ENCODE results near the gene TNFRSF18. TPM values are rescaled to one million over a fixed set of nuclear protein-coding genes. Genes with fewer than 3 reads are reported as not detected.

The TNFRSF18 gene
- total RNA-seq, 1 donor from 2014 or later = 1.2 TPM

GRCh38 chr1:1210726-1211540 lies 4.5 kb upstream of the TNFRSF18 start:
- TF ChIP-seq, protein P1, sequence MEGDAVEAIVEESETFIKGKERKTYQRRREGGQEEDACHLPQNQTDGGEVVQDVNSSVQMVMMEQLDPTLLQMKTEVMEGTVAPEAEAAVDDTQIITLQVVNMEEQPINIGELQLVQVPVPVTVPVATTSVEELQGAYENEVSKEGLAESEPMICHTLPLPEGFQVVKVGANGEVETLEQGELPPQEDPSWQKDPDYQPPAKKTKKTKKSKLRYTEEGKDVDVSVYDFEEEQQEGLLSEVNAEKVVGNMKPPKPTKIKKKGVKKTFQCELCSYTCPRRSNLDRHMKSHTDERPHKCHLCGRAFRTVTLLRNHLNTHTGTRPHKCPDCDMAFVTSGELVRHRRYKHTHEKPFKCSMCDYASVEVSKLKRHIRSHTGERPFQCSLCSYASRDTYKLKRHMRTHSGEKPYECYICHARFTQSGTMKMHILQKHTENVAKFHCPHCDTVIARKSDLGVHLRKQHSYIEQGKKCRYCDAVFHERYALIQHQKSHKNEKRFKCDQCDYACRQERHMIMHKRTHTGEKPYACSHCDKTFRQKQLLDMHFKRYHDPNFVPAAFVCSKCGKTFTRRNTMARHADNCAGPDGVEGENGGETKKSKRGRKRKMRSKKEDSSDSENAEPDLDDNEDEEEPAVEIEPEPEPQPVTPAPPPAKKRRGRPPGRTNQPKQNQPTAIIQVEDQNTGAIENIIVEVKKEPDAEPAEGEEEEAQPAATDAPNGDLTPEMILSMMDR (IDR thresholded peaks at IDR 0.05; ENCODE audit: unreplicated experiment) = no peak
- no peaks in the 10 kb centered on the region for H3K9me3 Mint-ChIP-seq
- no peak overlapping the region for H3K4me3 Mint-ChIP-seq
- DNase-seq (ENCODE audit: low spot score in 2 of 2, unreplicated experiment in 2 of 2) = peak in 1 of 2 experiments; percentile 17
- H3K27me3 Mint-ChIP-seq (ENCODE audit: low read depth) = peaks cover 20% of the 10 kb centered on the region
- H3K4me1 Mint-ChIP-seq = peaks cover 2% of the 10 kb centered on the region
- H3K27ac Mint-ChIP-seq = no peak overlapping the region
- no peaks in the 10 kb centered on the region for H3K36me3 Mint-ChIP-seq

DNA sequence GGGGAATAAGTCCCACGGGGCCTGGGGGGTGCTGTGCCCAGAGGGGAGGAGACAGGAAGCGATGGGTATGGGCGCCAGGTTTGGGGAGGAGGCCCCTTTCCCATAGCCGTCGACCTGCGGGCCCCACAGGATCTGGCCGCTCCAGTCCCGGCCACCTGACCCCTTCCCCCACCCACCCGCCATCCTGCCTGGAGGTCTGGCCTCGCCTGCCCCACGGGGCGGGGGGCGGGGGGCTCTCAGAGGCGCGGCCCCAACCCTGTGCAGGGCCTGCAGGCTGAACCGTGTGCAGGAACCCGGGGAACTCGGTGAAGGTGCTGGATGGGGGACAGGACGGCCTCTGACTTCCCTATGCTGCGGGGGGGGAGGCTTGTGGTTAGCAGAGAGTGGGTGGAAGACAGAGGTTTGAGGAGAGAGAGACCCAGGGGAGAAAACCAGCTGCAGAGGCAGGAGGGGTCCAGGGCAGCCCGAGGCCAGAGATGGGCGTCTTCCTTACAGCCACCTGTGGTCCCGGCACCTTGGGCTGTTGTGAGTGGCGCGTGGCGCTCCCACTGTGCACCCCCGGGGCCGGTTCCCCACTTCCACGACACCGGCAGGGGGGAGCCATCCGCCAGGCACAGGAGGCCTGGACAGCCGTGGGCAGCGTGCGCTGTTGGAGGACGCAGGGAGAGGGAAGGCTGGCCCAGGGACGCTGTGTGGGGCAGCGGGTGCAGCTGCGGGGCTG lies 2.5 kb upstream of the TNFRSF18 start:
- Mint-ChIP-seq H3K27me3 (ENCODE audit: low read depth) (peaks cover 26% of the 10 kb centered on the region), H3K4me1 (peaks cover 2% of the 10 kb centered on the region), H3K9me3 (no peaks in the 10 kb centered on the region), H3K4me3 (no peak overlapping the region), H3K36me3 (no peaks in the 10 kb centered on the region), H3K27ac (no peak overlapping the region)
- TF ChIP-seq, protein P1 (IDR thresholded peaks at IDR 0.05; ENCODE audit: unreplicated experiment) = no peak
- no peak for DNase-seq (ENCODE audit: low spot score in 2 of 2, unreplicated experiment in 2 of 2)

GRCh38 chr1:1207571-1207892 lies 1.1 kb upstream of the TNFRSF18 start:
- H3K4me3 Mint-ChIP-seq = no peak overlapping the region
- no peaks in the 10 kb centered on the region for H3K36me3 Mint-ChIP-seq
- TF ChIP-seq, protein P1 (IDR thresholded peaks at IDR 0.05; ENCODE audit: unreplicated experiment) = no peak
- peaks cover 28% of the 10 kb centered on the region for H3K27me3 Mint-ChIP-seq (ENCODE audit: low read depth)
- no peak overlapping the region for H3K27ac Mint-ChIP-seq
- H3K4me1 Mint-ChIP-seq = peaks cover 2% of the 10 kb centered on the region
- no peak for DNase-seq (ENCODE audit: low spot score in 2 of 2, unreplicated experiment in 2 of 2)
- H3K9me3 Mint-ChIP-seq = no peaks in the 10 kb centered on the region

DNA sequence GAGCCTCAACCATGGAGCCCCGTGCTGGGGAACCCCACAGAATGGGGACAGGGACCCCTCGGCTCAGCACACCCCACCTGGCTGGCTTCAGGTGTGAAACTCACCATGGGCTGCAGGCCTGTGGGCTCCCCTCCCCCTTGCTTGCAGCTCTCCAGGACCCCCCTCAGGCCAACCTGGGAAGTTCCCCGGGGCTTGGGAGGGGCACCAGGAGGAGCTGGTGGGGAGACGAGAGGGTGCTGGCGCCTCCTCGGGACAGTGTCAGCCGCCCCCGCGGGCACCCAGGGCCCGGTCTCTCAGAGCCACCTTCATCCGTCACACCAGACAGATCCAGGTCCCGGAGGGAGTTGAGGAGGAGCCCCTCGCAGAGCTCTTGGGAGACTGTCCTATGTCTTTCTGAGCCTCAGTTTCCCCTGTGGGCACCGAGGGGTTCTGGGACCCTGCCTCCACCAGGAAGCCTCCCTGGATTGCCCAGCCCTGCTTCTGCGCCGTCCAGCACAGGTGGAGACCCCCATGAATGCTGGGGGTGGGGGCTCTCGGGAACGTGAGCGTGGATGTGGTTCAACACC lies 657 bp upstream of the TNFRSF18 start:
- Mint-ChIP-seq H3K27me3 (ENCODE audit: low read depth) (peaks cover 28% of the 10 kb centered on the region), H3K4me1 (peaks cover 2% of the 10 kb centered on the region), H3K36me3 (no peaks in the 10 kb centered on the region), H3K4me3 (peak overlapping the region; percentile 26), H3K27ac (no peak overlapping the region), H3K9me3 (no peaks in the 10 kb centered on the region)
- DNase-seq (ENCODE audit: low spot score in 2 of 2, unreplicated experiment in 2 of 2) = peak in 1 of 2 experiments; percentile 17
- TF ChIP-seq, protein P1 (IDR thresholded peaks at IDR 0.05; ENCODE audit: unreplicated experiment) = no peak

GRCh38 chr1:1205769-1206375 lies 520 bp downstream of the TNFRSF18 start:
- H3K4me3 Mint-ChIP-seq = no peak overlapping the region
- DNase-seq (ENCODE audit: low spot score in 2 of 2, unreplicated experiment in 2 of 2) = peak in 1 of 2 experiments; percentile 20
- H3K9me3 Mint-ChIP-seq = no peaks in the 10 kb centered on the region
- no peak overlapping the region for H3K27ac Mint-ChIP-seq
- TF ChIP-seq, protein P1 (IDR thresholded peaks at IDR 0.05; ENCODE audit: unreplicated experiment) = no peak
- H3K27me3 Mint-ChIP-seq (ENCODE audit: low read depth) = peaks cover 28% of the 10 kb centered on the region
- H3K36me3 Mint-ChIP-seq = no peaks in the 10 kb centered on the region
- peaks cover 2% of the 10 kb centered on the region for H3K4me1 Mint-ChIP-seq

Measured in mesothelial cell of epicardium (in vitro differentiated cells).